IMR-90 (cell line): Measurements from ENCODE around the gene ELSPBP1.

Experiments used
- CTCF ChIP-seq: conservative IDR thresholded peaks from 2 replicates; pipeline ENCODE4 v1.5.1; 2012; ENCODE audit warnings: mild to moderate bottlenecking, low read depth, low read length, improper control_type of control experiment
- POLR2A ChIP-seq: IDR thresholded peaks from 2 replicates; pipeline ENCODE4 v1.6.1; 2012; ENCODE audit warnings: mild to moderate bottlenecking, low read depth, low read length
- USF2 ChIP-seq: fragments of 150-350 bp; IDR thresholded peaks from 2 replicates; pipeline ENCODE4 v1.6.1; 2017; ENCODE audit warnings: mild to moderate bottlenecking, antibody characterized with exemption, low read length, low read depth

GRCh38 chr19:48069435-48069834 lies 75.0 kb downstream of the ELSPBP1 start:
- no peak for TF ChIP-seq CTCF
- TF ChIP-seq POLR2A, result no peak
- TF ChIP-seq USF2, result no peak
